Retinal pigment epithelial cell (primary cell): ENCODE data around the gene KCNQ1.

Source experiments
- DNase-seq: peaks from one replicate; pipeline ENCODE4 v3.0.0-alpha.2; 2010; ENCODE audit warnings: low read depth
- H3K4me3 ChIP-seq: 2 replicates; pipeline ENCODE4 v1.5.1; 2011; ENCODE audit warnings: mild to moderate bottlenecking, low read length, control low read depth, moderate library complexity
- TF ChIP-seq, protein P1 (sequence below): conservative IDR thresholded peaks from 2 replicates; pipeline ENCODE4 v1.5.1; 2011; ENCODE audit warnings: low read depth, low read length, control low read depth, inconsistent platforms

KCNQ1 gene

DNA sequence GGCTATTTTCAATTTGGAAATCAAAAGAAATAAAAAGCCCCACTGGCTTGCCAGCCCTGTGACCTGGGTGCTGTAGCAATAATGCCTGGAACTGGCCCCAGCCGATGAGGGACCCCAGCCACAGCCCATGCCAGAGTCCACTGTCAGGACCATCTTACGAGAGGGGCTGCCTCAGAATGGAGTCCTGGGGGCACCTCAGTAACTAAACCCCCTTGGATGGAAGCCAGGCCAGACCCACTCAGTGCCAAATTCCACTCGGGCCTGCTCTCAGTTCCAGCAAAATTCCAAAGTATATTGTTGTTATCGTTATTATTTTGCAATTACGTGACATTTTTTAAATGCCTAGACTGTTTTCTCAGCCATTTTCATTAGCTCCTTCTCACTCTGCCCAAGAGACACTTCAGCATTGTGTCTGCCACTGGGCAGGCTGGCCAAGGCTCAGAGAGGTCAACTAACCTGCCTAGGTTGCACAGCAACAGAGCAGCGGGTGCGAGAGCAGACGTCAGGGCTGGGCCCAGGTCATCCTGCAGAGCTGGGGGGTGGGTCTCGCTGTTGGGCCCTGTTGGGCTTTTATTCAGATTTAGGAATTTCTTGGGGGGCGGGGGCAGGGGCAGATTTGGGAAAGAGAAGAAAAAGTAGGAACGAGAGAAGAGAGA, 421.2 kb downstream of the KCNQ1 start:
- TF ChIP-seq, protein P1, sequence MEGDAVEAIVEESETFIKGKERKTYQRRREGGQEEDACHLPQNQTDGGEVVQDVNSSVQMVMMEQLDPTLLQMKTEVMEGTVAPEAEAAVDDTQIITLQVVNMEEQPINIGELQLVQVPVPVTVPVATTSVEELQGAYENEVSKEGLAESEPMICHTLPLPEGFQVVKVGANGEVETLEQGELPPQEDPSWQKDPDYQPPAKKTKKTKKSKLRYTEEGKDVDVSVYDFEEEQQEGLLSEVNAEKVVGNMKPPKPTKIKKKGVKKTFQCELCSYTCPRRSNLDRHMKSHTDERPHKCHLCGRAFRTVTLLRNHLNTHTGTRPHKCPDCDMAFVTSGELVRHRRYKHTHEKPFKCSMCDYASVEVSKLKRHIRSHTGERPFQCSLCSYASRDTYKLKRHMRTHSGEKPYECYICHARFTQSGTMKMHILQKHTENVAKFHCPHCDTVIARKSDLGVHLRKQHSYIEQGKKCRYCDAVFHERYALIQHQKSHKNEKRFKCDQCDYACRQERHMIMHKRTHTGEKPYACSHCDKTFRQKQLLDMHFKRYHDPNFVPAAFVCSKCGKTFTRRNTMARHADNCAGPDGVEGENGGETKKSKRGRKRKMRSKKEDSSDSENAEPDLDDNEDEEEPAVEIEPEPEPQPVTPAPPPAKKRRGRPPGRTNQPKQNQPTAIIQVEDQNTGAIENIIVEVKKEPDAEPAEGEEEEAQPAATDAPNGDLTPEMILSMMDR: no peak
- H3K4me3 ChIP-seq: no peak overlapping the region
- DNase-seq: no peak

DNA sequence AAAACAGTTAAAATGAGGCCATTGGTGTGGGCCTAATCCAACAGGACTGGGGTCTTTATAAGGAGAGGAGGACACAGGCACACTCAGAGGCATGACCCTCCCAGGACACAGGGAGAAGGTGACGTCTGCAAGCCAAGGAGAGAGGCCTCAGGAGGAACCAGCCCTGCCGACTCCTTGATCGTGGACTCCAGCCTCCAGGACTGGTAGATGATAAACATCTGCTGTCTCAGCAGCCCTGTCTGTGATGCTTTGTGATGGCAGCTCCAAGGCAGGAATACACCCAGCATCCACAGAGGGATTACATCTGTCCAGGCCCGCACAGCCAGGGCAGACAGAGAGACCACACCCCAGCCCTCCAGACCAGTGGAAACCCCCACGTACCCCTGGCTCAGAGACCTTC, 422.3 kb downstream of the KCNQ1 start:
- no peak overlapping the region for H3K4me3 ChIP-seq
- no peak for DNase-seq
- TF ChIP-seq, protein P1: no peak

DNA sequence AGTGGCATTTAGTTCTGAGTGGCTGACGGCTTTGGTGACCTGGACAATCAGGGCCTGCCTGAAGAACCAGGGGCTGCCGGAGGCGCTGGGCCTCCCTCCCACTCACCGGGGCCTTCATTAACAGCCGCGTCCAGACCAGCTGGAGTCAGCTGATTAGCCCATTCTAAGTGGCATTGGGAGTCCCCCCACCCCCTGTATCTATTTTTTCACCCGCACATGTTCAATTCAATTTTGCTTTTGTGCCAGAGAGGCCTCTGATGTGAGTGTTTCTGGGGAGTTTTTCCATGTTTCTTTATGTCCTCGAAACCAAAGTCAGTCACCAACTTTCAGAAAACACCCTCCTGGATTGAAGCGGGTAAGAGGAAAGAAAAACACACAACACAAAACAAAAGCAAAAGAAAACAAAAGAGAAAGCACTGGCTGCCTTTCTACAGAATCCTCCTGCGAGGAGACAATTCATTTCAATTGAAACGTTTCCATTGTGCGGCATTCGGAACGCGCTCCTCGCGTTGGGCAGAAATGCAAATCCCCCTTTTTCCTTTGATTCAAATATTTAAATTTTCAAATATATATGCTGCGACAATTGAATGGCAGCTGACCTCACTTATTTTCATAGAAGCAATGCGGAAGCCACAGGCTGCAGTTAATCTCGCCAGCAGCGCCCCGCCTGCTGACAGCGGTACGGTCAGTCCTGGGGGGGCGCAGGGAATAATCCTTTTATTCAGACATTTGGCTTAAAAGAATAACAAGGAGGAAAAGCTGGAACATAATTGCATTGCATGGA, 423.1 kb downstream of the KCNQ1 start:
- H3K4me3 ChIP-seq: no peak overlapping the region
- TF ChIP-seq, protein P1: peak; percentile 28
- no peak for DNase-seq

- no peak for DNase-seq
- peak overlapping the region; percentile 1 for H3K4me3 ChIP-seq
- TF ChIP-seq, protein P1: no peak
These were observed 423.8 kb downstream of the KCNQ1 start for GRCh38 chr11:2868506-2869133.

DNA sequence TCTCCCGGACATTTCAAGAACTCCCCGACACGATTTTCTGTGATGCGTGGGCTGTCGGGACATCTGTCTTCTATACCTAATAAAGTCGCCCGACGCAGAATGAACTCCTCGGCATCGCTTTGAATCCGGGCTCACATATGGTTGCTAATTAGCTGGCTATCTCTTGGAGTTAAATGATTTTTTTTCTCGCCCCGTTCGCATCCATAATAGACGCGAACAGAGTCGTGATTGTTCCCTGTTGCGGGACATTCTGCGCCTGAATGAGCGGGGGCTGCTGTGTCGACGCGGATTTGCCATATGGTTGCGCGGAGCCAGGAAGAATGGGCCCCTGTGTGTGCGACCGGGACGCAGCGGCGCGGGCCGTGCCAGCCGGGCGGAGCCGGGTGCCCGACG, 424.3 kb downstream of the KCNQ1 start:
- H3K4me3 ChIP-seq: no peak overlapping the region
- DNase-seq: no peak
- TF ChIP-seq, protein P1: no peak

DNA sequence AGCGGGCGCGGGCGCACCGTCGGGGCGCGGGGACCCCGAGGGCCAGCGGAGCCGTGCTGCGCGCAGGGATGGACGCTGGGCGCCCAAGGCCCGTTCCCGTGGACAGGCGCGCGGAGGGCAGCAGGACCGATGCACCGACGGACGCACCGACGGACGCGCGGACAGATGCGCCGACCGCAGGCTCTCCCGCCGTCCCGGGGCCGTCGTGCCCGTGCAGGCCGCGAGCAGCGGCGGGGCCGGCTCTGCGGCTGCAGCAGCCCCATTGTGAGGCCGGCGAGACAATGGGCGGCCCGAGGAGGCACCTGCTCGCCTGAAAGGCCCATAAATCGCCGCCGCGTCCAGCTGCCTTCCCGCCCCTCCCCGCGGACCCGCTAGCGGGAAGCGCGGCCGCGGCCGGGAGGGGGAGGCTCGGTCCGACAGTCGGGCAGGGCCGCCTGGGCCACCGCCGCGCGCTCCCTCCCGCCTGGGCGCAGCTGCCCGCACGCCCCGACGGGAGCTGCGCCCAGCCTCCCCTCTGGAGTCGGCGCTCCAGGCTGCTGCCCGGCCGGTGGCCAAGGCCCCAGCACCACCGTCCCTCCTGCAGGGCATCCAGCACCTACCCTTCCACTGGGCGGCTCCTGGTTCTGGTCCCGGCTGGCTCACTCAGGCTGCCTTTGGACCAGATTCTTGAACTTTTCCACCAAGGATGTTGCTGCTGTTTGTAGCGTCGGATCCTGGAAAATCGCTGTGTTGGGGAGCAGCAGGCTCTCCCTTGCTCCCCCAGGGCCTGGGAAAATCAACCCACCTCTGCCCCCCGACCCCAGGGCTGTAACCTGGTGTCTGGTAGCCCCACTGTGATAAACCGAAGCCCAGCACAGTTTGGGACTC, 425.0 kb downstream of the KCNQ1 start:
- TF ChIP-seq, protein P1: no peak
- H3K4me3 ChIP-seq: no peak overlapping the region
- DNase-seq: no peak
